Natural killer cell (primary cell): ENCODE data around the gene ZNF354C. TPM values are rescaled to one million over a fixed set of nuclear protein-coding genes. Genes with fewer than 3 reads are reported as not detected.

Source experiments
- ATAC-seq, 3 donors: fragments of 150-1000 bp in 2 of 3; fragments of 200-7000 bp in 1 of 3; cut with Tn5 transposase; 1 replicate in 1 of 3; 2 replicates in 2 of 3; pipeline ENCODE4 v1.10.0; 2021; ENCODE audit warnings: mild to moderate bottlenecking in 2 of 3, moderate library complexity in 2 of 3
- DNase-seq, 2 donors: peaks; one replicate each; pipeline versions ENCODE4 v3.0.0 to v3.0.0-alpha.2; 2013 to 2021; ENCODE audit warnings: mixed read lengths in 1 of 2
- H3K27ac ChIP-seq: one replicate; pipeline ENCODE4 v1.5.1; 2013; ENCODE audit warnings: mild to moderate bottlenecking, low read length
- H3K27me3 ChIP-seq: one replicate; pipeline ENCODE4 v1.6.1; 2013; ENCODE audit warnings: low read length; ENCODE audit not compliant: control insufficient read depth, insufficient read depth
- H3K36me3 ChIP-seq: one replicate; pipeline ENCODE4 v1.6.1; 2013; ENCODE audit warnings: low read length; ENCODE audit not compliant: control insufficient read depth, insufficient read depth
- H3K4me1 ChIP-seq: one replicate; pipeline ENCODE4 v1.6.1; 2013; ENCODE audit warnings: low read length; ENCODE audit not compliant: control insufficient read depth, insufficient read depth
- H3K4me3 ChIP-seq: one replicate; pipeline ENCODE4 v1.5.1; 2013; ENCODE audit warnings: low read length
- H3K9me3 ChIP-seq: one replicate; pipeline ENCODE4 v1.6.1; 2013; ENCODE audit warnings: low read length; ENCODE audit not compliant: control insufficient read depth, insufficient read depth
- H3K27ac Mint-ChIP-seq, 2 donors: one replicate each; pipeline ENCODE4 v1.8.0; 2022; ENCODE audit warnings: mild to moderate bottlenecking in 2 of 2, mixed read lengths in 2 of 2, moderate library complexity in 1 of 2
- H3K27me3 Mint-ChIP-seq, 2 donors: one replicate each; pipeline ENCODE4 v1.8.0; 2022; ENCODE audit warnings: low read depth in 2 of 2, mixed read lengths in 2 of 2
- H3K36me3 Mint-ChIP-seq: one replicate; pipeline ENCODE4 v1.8.0; 2022; ENCODE audit warnings: mixed read lengths
- H3K4me1 Mint-ChIP-seq, 2 donors: one replicate each; pipeline ENCODE4 v1.8.0; 2022; ENCODE audit warnings: mixed read lengths in 2 of 2
- H3K4me3 Mint-ChIP-seq: one replicate; pipeline ENCODE4 v1.8.0; 2022; ENCODE audit warnings: mild to moderate bottlenecking, moderate library complexity, mixed read lengths
- H3K9me3 Mint-ChIP-seq, 2 donors: one replicate each; pipeline ENCODE4 v1.8.0; 2022; ENCODE audit warnings: mixed read lengths in 2 of 2
- WGBS: methylation state at CpG from one replicate; pipeline ENCODE4 v1.1.7; 2013; ENCODE audit warnings: missing lambda C conversion rate; ENCODE audit not compliant: insufficient coverage; 5-methylcytosine and 5-hydroxymethylcytosine counted together
- intact Hi-C: fragments of 100-400 bp; cut with micrococcal nuclease; formaldehyde crosslinking; loops from one replicate; pipeline ENCODE4 v1.14.2; 2022
- total RNA-seq, 4 donors: library from RNA; stranded (reverse); fragments of 120-200 nt in 1 of 4; gene quantifications; one replicate each; pipeline versions ENCODE4 v1.2.3 to v1.2.4, GENCODE V29; 2013 to 2022
- TF ChIP-seq, protein P1 (sequence below): fragments of 200-600 bp; IDR thresholded peaks from one replicate; pipeline ENCODE4 v1.8.0; 2022; ENCODE audit warnings: antibody characterized with exemption

The ZNF354C gene
- total RNA-seq, 3 donors from 2014 or later (not counting 1 experiment from before 2014, with no cell fraction given) = 4.0 to 7.4 (median 4.9) TPM

DNA sequence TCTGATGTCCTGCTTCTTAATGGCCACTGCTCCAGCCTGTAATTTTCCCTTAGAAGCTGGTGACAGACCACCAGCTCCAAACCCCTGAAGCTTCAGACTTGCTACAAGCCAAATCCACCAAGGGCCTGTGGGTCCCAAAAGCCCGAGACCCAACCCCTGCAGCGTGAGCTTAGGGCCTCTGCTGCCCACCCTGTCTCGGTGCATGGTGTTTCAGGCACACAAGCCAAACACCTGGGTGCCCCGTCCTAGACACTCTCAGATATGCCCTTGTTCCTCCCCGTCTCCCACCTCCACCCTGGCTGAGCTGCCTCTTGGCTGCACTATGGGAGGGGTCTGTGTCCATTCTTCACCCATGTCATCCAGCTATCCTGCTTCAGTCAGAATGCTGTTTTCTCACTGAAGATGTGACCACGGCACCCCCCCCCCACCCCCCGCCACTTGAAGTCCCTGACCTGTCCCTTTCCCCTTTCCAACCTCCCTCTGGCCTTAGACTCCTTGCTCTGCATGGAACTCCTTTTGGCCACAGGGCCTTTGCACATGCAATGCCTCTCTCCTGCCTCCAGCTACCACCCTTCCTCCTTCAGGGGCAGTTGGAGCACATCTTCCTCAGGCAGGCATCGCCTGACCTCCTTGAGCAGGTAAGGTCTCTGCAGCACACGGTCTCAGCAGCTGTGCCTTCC is 55.8 kb downstream of the ZNF354C start:
- WGBS = 85% methylated on average over 8 of the region's 9 CpGs
- H3K27ac ChIP-seq = no peak overlapping the region
- DNase-seq (no peak), ATAC-seq (no peak)
- TF ChIP-seq, protein P1, sequence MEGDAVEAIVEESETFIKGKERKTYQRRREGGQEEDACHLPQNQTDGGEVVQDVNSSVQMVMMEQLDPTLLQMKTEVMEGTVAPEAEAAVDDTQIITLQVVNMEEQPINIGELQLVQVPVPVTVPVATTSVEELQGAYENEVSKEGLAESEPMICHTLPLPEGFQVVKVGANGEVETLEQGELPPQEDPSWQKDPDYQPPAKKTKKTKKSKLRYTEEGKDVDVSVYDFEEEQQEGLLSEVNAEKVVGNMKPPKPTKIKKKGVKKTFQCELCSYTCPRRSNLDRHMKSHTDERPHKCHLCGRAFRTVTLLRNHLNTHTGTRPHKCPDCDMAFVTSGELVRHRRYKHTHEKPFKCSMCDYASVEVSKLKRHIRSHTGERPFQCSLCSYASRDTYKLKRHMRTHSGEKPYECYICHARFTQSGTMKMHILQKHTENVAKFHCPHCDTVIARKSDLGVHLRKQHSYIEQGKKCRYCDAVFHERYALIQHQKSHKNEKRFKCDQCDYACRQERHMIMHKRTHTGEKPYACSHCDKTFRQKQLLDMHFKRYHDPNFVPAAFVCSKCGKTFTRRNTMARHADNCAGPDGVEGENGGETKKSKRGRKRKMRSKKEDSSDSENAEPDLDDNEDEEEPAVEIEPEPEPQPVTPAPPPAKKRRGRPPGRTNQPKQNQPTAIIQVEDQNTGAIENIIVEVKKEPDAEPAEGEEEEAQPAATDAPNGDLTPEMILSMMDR = no peak
- H3K27ac Mint-ChIP-seq = no peak overlapping the region
- H3K9me3 Mint-ChIP-seq = peaks cover 12 to 18% of the 10 kb centered on the region in 2 donors
- H3K4me1 ChIP-seq = no peaks in the 10 kb centered on the region
- H3K4me1 Mint-ChIP-seq = no peaks in the 10 kb centered on the region
- H3K9me3 ChIP-seq = peaks cover 44% of the 10 kb centered on the region
- no peaks in the 10 kb centered on the region for H3K27me3 ChIP-seq
- H3K4me3 Mint-ChIP-seq = no peak overlapping the region
- no peaks in the 10 kb centered on the region for H3K36me3 ChIP-seq
- H3K27me3 Mint-ChIP-seq = no peaks in the 10 kb centered on the region
- H3K36me3 Mint-ChIP-seq = no peaks in the 10 kb centered on the region
- H3K4me3 ChIP-seq = no peak overlapping the region
- intact Hi-C loops = no loop called here

DNA sequence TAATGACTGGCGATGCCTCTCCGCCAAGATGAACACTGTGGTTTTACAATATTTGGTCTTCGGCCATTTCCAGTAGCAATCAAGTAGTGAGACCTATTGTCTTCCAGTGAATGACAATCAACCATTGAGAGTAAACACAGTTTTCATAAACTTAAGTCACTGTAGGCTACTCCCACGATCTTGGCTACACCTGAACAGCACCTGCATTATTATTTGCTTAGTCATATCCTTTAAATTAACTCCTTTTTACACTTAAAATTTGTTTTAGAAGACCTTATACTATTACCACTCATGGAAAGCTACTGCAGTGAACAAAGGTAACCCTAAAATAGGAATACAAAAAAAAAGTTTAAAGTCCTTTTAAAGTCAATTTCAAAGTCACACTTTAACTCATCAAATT is 58.2 kb downstream of the ZNF354C start:
- H3K36me3 ChIP-seq = no peaks in the 10 kb centered on the region
- WGBS = 78% methylated on average over 4 of the region's 4 CpGs
- H3K27me3 ChIP-seq = no peaks in the 10 kb centered on the region
- H3K27ac Mint-ChIP-seq = no peak overlapping the region
- no peak for DNase-seq
- no peak overlapping the region for H3K27ac ChIP-seq
- TF ChIP-seq, protein P1 = no peak
- no peaks in the 10 kb centered on the region for H3K27me3 Mint-ChIP-seq
- intact Hi-C loops = no loop called here
- no peak overlapping the region for H3K4me3 ChIP-seq
- H3K9me3 ChIP-seq = peaks cover 35% of the 10 kb centered on the region
- H3K9me3 Mint-ChIP-seq = peaks cover 12 to 16% of the 10 kb centered on the region in 2 donors
- ATAC-seq = no peak
- no peaks in the 10 kb centered on the region for H3K36me3 Mint-ChIP-seq
- no peak overlapping the region for H3K4me3 Mint-ChIP-seq
- no peaks in the 10 kb centered on the region for H3K4me1 Mint-ChIP-seq
- no peaks in the 10 kb centered on the region for H3K4me1 ChIP-seq

DNA sequence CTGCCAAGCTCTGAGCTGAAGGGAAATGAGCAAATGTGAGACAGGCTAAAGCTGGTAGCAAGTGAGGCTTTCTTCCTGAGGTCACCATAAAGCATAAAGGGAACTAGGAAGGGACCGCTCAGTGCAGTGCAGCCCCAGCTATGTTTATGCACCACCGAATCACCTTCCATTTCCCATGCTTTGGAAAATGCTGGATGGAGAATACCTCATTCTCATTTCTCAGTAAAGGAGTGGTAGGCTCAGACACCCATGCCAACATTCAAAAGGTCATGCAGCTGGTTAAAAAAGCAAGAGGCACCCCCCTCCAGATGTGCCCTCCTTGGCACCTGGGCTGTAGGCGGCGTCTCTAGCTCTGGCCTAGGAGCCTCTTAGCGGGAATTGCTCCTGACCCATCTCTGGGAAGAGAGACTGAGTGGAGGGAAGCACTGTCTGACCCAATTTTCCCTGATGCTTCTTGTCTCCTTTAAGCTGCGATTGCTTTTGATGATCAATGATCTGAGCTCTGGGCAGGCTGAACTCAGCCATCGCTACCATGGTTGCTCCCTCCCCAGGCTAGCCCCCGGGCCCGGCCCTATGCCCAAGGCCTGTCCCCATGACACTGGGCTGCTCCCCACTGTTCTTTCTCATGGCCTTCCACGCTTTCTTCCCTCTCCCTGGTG is 58.7 kb downstream of the ZNF354C start:
- peaks cover 35% of the 10 kb centered on the region for H3K9me3 ChIP-seq

More for the DNA sequence above, 58.7 kb downstream of the ZNF354C start:
- no peaks in the 10 kb centered on the region for H3K36me3 Mint-ChIP-seq
- DNase-seq = no peak
- intact Hi-C loops = no loop called here
- Histone ChIP-seq H3K27me3 (no peaks in the 10 kb centered on the region), H3K4me1 (no peaks in the 10 kb centered on the region), H3K4me3 (no peak overlapping the region), H3K36me3 (no peaks in the 10 kb centered on the region), H3K27ac (no peak overlapping the region)
- H3K9me3 Mint-ChIP-seq = peaks cover 10 to 11% of the 10 kb centered on the region in 2 donors
- H3K27ac Mint-ChIP-seq = no peak overlapping the region
- no peak overlapping the region for H3K4me3 Mint-ChIP-seq
- WGBS = 93% methylated on average over 10 of the region's 10 CpGs
- H3K27me3 Mint-ChIP-seq = no peaks in the 10 kb centered on the region
- TF ChIP-seq, protein P1 = no peak
- ATAC-seq = no peak
- no peaks in the 10 kb centered on the region for H3K4me1 Mint-ChIP-seq
